ENCODE data around the gene RPS3.

DNA sequence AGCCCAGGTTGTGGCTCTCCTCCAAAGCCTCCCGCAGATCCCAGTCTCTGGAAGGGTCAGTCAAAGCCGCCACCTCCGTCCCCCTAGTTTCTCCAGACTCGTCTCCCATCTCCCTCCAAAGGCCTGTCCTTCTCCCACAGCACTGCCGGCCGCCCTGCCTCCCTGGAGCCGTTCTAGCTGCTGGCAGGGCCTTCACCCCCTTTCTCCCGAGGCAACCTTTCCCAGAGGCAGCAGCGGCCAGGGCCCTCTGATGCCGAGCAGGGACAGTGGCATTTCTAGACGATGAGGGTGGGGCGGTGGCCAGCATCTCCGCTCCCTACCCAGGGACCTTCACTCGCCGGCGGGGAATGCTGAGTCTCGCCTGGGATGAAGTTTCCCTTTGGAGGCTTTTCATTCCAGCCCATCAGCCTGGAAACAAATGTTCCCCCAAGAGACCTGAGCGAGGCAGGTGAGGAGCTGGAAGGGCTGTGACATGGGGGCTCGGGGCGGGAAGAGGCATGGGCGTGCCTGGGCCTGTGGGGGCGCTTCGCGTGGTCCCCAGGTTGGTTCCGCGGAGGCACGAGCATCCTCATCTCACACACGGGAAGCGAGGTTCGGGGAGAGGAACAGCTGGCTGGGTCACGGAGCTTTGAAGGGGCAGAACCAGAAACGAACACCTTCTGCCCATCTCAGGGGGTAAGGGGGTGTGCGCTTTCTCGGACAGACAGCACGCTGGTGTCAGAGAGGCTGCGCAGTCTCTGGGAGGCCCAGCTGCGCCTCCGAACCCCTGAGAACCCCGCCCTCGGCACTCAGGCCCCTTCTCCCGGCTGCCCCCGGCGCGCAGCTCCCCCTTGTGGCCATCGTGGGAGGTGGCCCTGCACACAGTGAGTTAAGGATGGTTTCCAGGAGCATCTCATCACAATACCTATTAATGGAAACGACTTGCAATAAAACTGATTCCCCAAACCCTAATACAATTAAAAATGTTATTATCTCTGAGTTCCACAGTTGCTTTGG is 51.8 kb downstream of the RPS3 start:
- TF ChIP-seq TCF4 (CRISPR knock-in tag; IDR thresholded peaks at IDR 0.05; ENCODE audit: borderline replicate concordance) = no peak
- no peak for TF ChIP-seq ESRRG (CRISPR knock-in tag; IDR thresholded peaks at IDR 0.05)
- no peak for TF ChIP-seq OSR1 (CRISPR knock-in tag; IDR thresholded peaks at IDR 0.05)
- no peak for TF ChIP-seq RARB (CRISPR knock-in tag; IDR thresholded peaks at IDR 0.05)
- TF ChIP-seq ZNF8 (CRISPR knock-in tag; IDR thresholded peaks at IDR 0.05) = no peak
- TF ChIP-seq, protein P1, sequence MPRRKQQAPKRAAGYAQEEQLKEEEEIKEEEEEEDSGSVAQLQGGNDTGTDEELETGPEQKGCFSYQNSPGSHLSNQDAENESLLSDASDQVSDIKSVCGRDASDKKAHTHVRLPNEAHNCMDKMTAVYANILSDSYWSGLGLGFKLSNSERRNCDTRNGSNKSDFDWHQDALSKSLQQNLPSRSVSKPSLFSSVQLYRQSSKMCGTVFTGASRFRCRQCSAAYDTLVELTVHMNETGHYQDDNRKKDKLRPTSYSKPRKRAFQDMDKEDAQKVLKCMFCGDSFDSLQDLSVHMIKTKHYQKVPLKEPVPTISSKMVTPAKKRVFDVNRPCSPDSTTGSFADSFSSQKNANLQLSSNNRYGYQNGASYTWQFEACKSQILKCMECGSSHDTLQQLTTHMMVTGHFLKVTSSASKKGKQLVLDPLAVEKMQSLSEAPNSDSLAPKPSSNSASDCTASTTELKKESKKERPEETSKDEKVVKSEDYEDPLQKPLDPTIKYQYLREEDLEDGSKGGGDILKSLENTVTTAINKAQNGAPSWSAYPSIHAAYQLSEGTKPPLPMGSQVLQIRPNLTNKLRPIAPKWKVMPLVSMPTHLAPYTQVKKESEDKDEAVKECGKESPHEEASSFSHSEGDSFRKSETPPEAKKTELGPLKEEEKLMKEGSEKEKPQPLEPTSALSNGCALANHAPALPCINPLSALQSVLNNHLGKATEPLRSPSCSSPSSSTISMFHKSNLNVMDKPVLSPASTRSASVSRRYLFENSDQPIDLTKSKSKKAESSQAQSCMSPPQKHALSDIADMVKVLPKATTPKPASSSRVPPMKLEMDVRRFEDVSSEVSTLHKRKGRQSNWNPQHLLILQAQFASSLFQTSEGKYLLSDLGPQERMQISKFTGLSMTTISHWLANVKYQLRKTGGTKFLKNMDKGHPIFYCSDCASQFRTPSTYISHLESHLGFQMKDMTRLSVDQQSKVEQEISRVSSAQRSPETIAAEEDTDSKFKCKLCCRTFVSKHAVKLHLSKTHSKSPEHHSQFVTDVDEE (CRISPR knock-in tag; IDR thresholded peaks at IDR 0.05) = no peak
- TF ChIP-seq, protein P2, sequence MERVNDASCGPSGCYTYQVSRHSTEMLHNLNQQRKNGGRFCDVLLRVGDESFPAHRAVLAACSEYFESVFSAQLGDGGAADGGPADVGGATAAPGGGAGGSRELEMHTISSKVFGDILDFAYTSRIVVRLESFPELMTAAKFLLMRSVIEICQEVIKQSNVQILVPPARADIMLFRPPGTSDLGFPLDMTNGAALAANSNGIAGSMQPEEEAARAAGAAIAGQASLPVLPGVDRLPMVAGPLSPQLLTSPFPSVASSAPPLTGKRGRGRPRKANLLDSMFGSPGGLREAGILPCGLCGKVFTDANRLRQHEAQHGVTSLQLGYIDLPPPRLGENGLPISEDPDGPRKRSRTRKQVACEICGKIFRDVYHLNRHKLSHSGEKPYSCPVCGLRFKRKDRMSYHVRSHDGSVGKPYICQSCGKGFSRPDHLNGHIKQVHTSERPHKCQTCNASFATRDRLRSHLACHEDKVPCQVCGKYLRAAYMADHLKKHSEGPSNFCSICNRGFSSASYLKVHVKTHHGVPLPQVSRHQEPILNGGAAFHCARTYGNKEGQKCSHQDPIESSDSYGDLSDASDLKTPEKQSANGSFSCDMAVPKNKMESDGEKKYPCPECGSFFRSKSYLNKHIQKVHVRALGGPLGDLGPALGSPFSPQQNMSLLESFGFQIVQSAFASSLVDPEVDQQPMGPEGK (CRISPR knock-in tag; IDR thresholded peaks at IDR 0.05; ENCODE audit: borderline replicate concordance) = no peak
- TF ChIP-seq CSDC2 (CRISPR knock-in tag; IDR thresholded peaks at IDR 0.05) = no peak
- no peak for TF ChIP-seq ARNTL (CRISPR knock-in tag; IDR thresholded peaks at IDR 0.05; ENCODE audit: borderline replicate concordance, low read depth)
- no peak for TF ChIP-seq BACH2 (CRISPR knock-in tag; IDR thresholded peaks at IDR 0.05; ENCODE audit: borderline replicate concordance)
- no peak for TF ChIP-seq ZFP3 (CRISPR knock-in tag; IDR thresholded peaks at IDR 0.05)
- TF ChIP-seq, protein P3, sequence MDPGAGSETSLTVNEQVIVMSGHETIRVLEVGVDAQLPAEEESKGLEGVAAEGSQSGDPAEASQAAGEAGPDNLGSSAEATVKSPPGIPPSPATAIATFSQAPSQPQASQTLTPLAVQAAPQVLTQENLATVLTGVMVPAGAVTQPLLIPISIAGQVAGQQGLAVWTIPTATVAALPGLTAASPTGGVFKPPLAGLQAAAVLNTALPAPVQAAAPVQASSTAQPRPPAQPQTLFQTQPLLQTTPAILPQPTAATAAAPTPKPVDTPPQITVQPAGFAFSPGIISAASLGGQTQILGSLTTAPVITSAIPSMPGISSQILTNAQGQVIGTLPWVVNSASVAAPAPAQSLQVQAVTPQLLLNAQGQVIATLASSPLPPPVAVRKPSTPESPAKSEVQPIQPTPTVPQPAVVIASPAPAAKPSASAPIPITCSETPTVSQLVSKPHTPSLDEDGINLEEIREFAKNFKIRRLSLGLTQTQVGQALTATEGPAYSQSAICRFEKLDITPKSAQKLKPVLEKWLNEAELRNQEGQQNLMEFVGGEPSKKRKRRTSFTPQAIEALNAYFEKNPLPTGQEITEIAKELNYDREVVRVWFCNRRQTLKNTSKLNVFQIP (CRISPR knock-in tag; IDR thresholded peaks at IDR 0.05; ENCODE audit: borderline replicate concordance, low read depth) = no peak
- TF ChIP-seq ZNF70 (CRISPR knock-in tag; IDR thresholded peaks at IDR 0.05) = no peak
